ENCODE results near the gene JARID2. TPM values are rescaled to one million over a fixed set of nuclear protein-coding genes. Genes with fewer than 3 reads are reported as not detected.

JARID2 gene
- total and polyA plus RNA-seq, 2 of the 4 experiments (the other 2 are of a cell fraction): 9.6 to 12.9 TPM

DNA sequence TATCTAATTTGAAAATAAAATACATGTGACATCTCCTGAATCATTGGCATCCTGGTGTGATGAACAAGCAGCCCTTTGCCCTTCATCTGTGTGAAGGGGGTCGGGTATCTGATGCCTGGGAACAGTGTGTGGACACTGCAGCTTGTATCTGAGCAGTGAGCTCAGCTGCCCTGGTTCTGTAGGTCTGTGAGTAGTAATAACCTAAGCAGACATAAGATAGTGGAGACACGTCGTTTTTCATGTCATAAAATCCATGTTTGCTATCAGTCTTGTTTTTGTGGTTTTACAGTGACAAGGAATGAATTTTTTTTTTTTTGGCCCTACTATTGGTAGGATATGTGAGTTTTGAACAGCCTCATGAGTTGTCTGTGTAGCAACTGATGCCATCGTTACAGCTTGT, 133.0 kb downstream of the JARID2 start:
- Histone ChIP-seq H2AFZ (replicated peaks; ENCODE audit: low read length, poor library complexity) (no peak overlapping the region), H2BK20ac (ENCODE audit: low read depth, low read length) (no peak overlapping the region), H3K79me1 (ENCODE audit: low read depth in 1 of 2, low read length in 2 of 2) (peaks cover 30 to 94% of the 10 kb centered on the region in 2 experiments), H3K4me3 (ENCODE audit: insufficient read depth, low read depth, low read length) (no peak overlapping the region), H3K27ac (ENCODE audit: insufficient read depth, low read length) (no peak overlapping the region), H3K27me3 (ENCODE audit: control insufficient read depth, insufficient read depth, low read length) (no peaks in the 10 kb centered on the region), H3K4ac (ENCODE audit: low read depth, low read length) (no peak overlapping the region), H2BK5ac (ENCODE audit: low read depth, low read length, poor library complexity, severe bottlenecking) (no peak overlapping the region), H3K56ac (ENCODE audit: extremely low read depth, insufficient read depth, low read length) (no peak overlapping the region), H4K20me1 (ENCODE audit: insufficient read depth, low read length) (peaks cover 94% of the 10 kb centered on the region), H2AK9ac (replicated peaks; ENCODE audit: low read depth, low read length, poor library complexity) (peak overlapping the region; percentile 33), H3K9ac (ENCODE audit: low read depth, low read length) (no peak overlapping the region), H3K36me3 (ENCODE audit: control insufficient read depth, insufficient read depth, low read length) (peaks cover 4% of the 10 kb centered on the region), H3K4me1 (ENCODE audit: control insufficient read depth, insufficient read depth, low read length) (no peaks in the 10 kb centered on the region), H4K91ac (ENCODE audit: insufficient read depth, low read depth, low read length) (no peak overlapping the region), H2BK15ac (ENCODE audit: low read depth, low read length) (no peak overlapping the region), H4K5ac (ENCODE audit: low read depth, low read length) (no peak overlapping the region), H3K14ac (replicated peaks; ENCODE audit: low read depth, low read length) (no peak overlapping the region), H4K8ac (ENCODE audit: low read depth in 2 of 2, low read length in 2 of 2) (no peak overlapping the region), H2AK5ac (ENCODE audit: low read depth, low read length) (no peak overlapping the region), H3K23ac (ENCODE audit: low read depth, low read length) (no peak overlapping the region), H3K18ac (ENCODE audit: low read depth, low read length) (no peak overlapping the region), H2BK120ac (ENCODE audit: low read depth, low read length) (no peak overlapping the region), H3K9me3 (ENCODE audit: control insufficient read depth, insufficient read depth, low read length) (no peaks in the 10 kb centered on the region), H3K9me1 (ENCODE audit: insufficient read depth, low read length) (peaks cover 11% of the 10 kb centered on the region; the same call in 1 of the 2 replicates), H3K4me2 (ENCODE audit: low read depth, low read length) (no peak overlapping the region)
- peak; percentile 28 for DNase-seq
- no peak for ATAC-seq (ENCODE audit: low read depth)
- ChIA-PET POLR2A (ENCODE audit: unreplicated experiment) (no interaction called here), CTCF (no interaction called here)
- TF ChIP-seq FOS (IDR thresholded peaks at IDR 0.05; ENCODE audit: low read depth, low read length) (no peak), NFE2L2 (IDR thresholded peaks at IDR 0.05; ENCODE audit: low read depth, low read length) (no peak), CEBPB (IDR thresholded peaks at IDR 0.05; ENCODE audit: low read depth, low read length) (no peak), MAFK (IDR thresholded peaks at IDR 0.05; ENCODE audit: low read depth, low read length) (no peak), RCOR1 (IDR thresholded peaks at IDR 0.05; ENCODE audit: insufficient replicate concordance, low read length) (no peak), SMC3 (IDR thresholded peaks at IDR 0.05; ENCODE audit: low read depth, low read length) (no peak), MXI1 (IDR thresholded peaks at IDR 0.05; ENCODE audit: borderline replicate concordance, low read depth, low read length) (no peak), POLR2A (IDR thresholded peaks at IDR 0.05; ENCODE audit: low read depth, low read length) (no peak), BHLHE40 (IDR thresholded peaks at IDR 0.05; ENCODE audit: low read depth, low read length) (no peak), RAD21 (IDR thresholded peaks at IDR 0.05; ENCODE audit: low read length) (no peak)
- TF ChIP-seq, protein P1, sequence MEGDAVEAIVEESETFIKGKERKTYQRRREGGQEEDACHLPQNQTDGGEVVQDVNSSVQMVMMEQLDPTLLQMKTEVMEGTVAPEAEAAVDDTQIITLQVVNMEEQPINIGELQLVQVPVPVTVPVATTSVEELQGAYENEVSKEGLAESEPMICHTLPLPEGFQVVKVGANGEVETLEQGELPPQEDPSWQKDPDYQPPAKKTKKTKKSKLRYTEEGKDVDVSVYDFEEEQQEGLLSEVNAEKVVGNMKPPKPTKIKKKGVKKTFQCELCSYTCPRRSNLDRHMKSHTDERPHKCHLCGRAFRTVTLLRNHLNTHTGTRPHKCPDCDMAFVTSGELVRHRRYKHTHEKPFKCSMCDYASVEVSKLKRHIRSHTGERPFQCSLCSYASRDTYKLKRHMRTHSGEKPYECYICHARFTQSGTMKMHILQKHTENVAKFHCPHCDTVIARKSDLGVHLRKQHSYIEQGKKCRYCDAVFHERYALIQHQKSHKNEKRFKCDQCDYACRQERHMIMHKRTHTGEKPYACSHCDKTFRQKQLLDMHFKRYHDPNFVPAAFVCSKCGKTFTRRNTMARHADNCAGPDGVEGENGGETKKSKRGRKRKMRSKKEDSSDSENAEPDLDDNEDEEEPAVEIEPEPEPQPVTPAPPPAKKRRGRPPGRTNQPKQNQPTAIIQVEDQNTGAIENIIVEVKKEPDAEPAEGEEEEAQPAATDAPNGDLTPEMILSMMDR (conservative IDR thresholded peaks at IDR 0.05; ENCODE audit: low read depth, low read length): no peak
- dilution Hi-C loops (cut with HindIII; ENCODE audit: low sequenced_read_pairs, unreplicated experiment): no loop called here
- 75% methylated on average over 2 of the region's 4 CpGs; no CpG with 5 or more reads in 1 of the 2 experiments for WGBS, 2 experiments (ENCODE audit: extremely low coverage in 2 of 2, insufficient read length in 1 of 2)
- intact Hi-C loops (cut with micrococcal nuclease): no loop called here
- no TSS peak for BruUV-seq (replicated peaks)
- in situ Hi-C loops (cut with MboI; ENCODE audit: low sequenced_read_pairs): loop anchor here (25.0 kb wide), 1 partner anchor 1467 kb away; the partner anchor contains the start of gene RNF182
